Effector memory CD8-positive, alpha-beta T cell (primary cell): ENCODE results near the gene SRSF3.

Source experiments
- ATAC-seq: fragments of 150-1000 bp; cut with Tn5 transposase; replicated peaks from 2 replicates; pipeline ENCODE4 v1.10.0; 2021; ENCODE audit warnings: mild to moderate bottlenecking, moderate library complexity
- DNase-seq, 3 experiments: peaks; one replicate each; pipeline ENCODE4 v3.0.0; 2021
- H3K27ac Mint-ChIP-seq, 2 donors: one replicate each; pipeline ENCODE4 v1.8.0; 2022; ENCODE audit warnings: mild to moderate bottlenecking in 2 of 2, mixed read lengths in 2 of 2, moderate library complexity in 2 of 2
- H3K27me3 Mint-ChIP-seq, 2 donors: one replicate each; pipeline ENCODE4 v1.8.0; 2022; ENCODE audit warnings: mixed read lengths in 2 of 2
- H3K36me3 Mint-ChIP-seq: one replicate; pipeline ENCODE4 v1.8.0; 2022; ENCODE audit warnings: mild to moderate bottlenecking, moderate library complexity, mixed read lengths; ENCODE audit not compliant: insufficient read depth
- H3K4me1 Mint-ChIP-seq, 2 donors: one replicate each; pipeline ENCODE4 v1.8.0; 2022; ENCODE audit warnings: low read depth in 2 of 2, mixed read lengths in 2 of 2
- H3K4me3 Mint-ChIP-seq, 2 donors: one replicate each; pipeline ENCODE4 v1.8.0; 2022; ENCODE audit warnings: mild to moderate bottlenecking in 2 of 2, mixed read lengths in 2 of 2, moderate library complexity in 2 of 2
- H3K9me3 Mint-ChIP-seq, 2 donors: one replicate each; pipeline ENCODE4 v1.8.0; 2022; ENCODE audit warnings: mixed read lengths in 2 of 2

The SRSF3 gene

DNA sequence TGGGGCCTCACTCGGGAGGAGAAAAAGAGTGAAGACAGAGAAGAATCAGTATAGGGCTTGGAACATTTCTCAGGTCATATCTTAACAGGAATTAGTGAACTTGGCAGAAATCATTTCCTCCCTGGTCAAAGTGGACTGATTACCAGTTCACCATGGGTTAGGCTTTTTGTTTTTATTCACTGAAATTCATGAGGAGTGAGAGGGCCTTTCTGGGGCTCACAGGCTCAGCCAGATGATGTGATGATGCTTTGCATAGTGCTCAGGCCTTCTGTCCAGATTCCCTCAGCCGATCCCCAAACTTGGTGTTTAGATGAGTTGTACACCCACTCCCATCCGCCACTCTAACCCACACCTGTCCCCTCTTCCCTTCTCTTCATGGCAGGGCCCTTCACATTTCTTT is 32.5 kb downstream of the SRSF3 start:
- Mint-ChIP-seq H3K27ac (peak overlapping the region in 1 of 2 donors; percentile 2), H3K27me3 (no peaks in the 10 kb centered on the region), H3K4me1 (peaks cover 13 to 14% of the 10 kb centered on the region in 2 donors), H3K36me3 (peaks cover 4% of the 10 kb centered on the region), H3K4me3 (no peak overlapping the region), H3K9me3 (no peaks in the 10 kb centered on the region)
- DNase-seq (no peak), ATAC-seq (no peak)

GRCh38 chr6:36627141-36627540 is 33.0 kb downstream of the SRSF3 start:
- no peak overlapping the region for H3K4me3 Mint-ChIP-seq
- H3K9me3 Mint-ChIP-seq = no peaks in the 10 kb centered on the region
- peaks cover 4% of the 10 kb centered on the region for H3K36me3 Mint-ChIP-seq
- H3K27me3 Mint-ChIP-seq = no peaks in the 10 kb centered on the region
- DNase-seq (no peak), ATAC-seq (no peak)
- peaks cover 13 to 14% of the 10 kb centered on the region in 2 donors for H3K4me1 Mint-ChIP-seq
- peak overlapping the region in 1 of 2 donors; percentile 2 for H3K27ac Mint-ChIP-seq

GRCh38 chr6:36627801-36628246 is 33.7 kb downstream of the SRSF3 start:
- H3K36me3 Mint-ChIP-seq = peaks cover 4% of the 10 kb centered on the region
- peak overlapping the region in 1 of 2 donors; percentile 2 for H3K27ac Mint-ChIP-seq
- H3K27me3 Mint-ChIP-seq = no peaks in the 10 kb centered on the region
- no peak for ATAC-seq
- no peaks in the 10 kb centered on the region for H3K9me3 Mint-ChIP-seq
- H3K4me1 Mint-ChIP-seq = peaks cover 11% of the 10 kb centered on the region in 2 donors
- no peak for DNase-seq
- no peak overlapping the region for H3K4me3 Mint-ChIP-seq

DNA sequence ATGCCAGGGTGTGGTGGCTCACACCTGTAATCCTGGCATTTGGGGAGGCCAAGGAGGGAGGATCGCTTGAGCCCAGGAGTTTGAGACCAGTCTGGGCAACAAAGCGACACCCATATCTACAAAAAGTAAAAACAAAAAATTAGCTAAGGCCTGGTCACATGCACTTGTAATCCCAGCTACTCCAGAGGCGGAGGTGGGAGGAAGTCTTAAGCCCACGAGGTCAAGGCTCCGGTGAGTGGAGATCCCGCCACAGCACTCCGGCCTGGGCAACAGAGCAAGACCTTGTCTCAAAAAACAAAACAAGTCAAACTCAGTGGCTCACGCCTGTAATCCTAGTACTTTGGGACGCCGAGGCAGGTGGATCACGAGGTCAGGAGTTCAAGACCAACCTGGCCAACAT is 35.6 kb downstream of the SRSF3 start:
- no peak overlapping the region for H3K27ac Mint-ChIP-seq
- no peak for ATAC-seq
- H3K27me3 Mint-ChIP-seq = no peaks in the 10 kb centered on the region
- H3K9me3 Mint-ChIP-seq = no peaks in the 10 kb centered on the region
- no peaks in the 10 kb centered on the region for H3K4me1 Mint-ChIP-seq
- peaks cover 4% of the 10 kb centered on the region for H3K36me3 Mint-ChIP-seq
- no peak for DNase-seq
- no peak overlapping the region for H3K4me3 Mint-ChIP-seq

DNA sequence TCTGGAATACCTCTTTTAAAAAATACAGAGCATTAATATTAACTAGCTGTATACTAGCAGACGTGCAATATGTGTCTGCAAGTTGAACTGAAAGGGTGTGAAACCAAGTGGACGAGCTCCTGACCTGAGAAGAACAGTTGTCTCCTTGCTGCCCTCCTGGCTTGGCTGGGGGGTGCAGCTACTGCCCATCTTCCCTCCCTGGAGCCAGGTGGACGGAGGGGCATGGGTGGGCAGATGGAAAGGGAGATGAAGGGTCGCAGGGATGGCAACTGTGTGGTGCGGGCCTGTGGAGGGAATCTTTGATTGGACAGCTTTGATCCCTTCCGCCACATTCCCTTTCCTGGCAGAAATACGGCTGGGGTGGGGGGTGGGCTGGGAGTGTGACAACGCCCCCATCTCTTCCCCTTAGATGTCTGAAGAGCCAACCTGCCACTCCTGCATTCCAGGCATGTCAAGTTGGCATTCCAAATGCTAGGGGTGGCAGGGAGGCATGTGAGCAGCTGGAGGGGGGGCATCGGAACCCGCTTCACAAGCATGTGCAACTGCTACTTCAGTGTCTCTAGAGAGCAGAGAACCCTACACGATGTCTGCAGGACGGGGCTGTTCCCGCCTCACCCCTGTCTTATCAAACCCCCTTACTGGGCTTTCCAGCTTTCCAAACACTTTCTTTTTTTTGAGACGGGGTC is 37.3 kb downstream of the SRSF3 start:
- Mint-ChIP-seq H3K27ac (no peak overlapping the region), H3K9me3 (no peaks in the 10 kb centered on the region), H3K4me1 (no peaks in the 10 kb centered on the region), H3K27me3 (peaks cover 0 to 9% of the 10 kb centered on the region in 2 donors), H3K36me3 (peaks cover under 1% of the 10 kb centered on the region), H3K4me3 (no peak overlapping the region)
- no peak for ATAC-seq
- no peak for DNase-seq

DNA sequence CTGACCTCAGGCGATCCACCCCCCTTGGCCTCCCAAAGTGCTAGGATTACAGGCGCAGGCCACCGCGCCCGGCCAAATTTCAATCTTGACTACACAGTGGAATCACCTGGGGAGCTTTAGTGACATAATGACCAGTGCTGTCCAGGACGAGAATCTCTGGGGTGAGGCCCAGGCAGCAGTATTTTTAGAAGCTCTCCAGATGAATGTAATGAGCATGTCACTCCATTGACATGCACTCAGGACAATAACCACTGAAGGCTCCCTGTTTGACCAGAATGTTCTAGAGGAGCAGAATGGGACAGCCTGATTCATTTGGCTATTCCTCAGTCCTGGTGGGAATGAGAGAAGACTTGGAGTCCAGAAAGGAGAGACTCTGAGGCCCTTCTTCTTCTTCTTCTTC is 39.2 kb downstream of the SRSF3 start:
- Mint-ChIP-seq H3K27ac (no peak overlapping the region), H3K36me3 (no peaks in the 10 kb centered on the region), H3K4me1 (no peaks in the 10 kb centered on the region), H3K4me3 (no peak overlapping the region), H3K9me3 (no peaks in the 10 kb centered on the region), H3K27me3 (peaks cover 0 to 23% of the 10 kb centered on the region in 2 donors)
- ATAC-seq (no peak), DNase-seq (no peak)

- DNase-seq (no peak), ATAC-seq (no peak)
- no peaks in the 10 kb centered on the region for H3K4me1 Mint-ChIP-seq
- H3K4me3 Mint-ChIP-seq = no peak overlapping the region
- H3K36me3 Mint-ChIP-seq = no peaks in the 10 kb centered on the region
- peaks cover 0 to 23% of the 10 kb centered on the region in 2 donors for H3K27me3 Mint-ChIP-seq
- no peak overlapping the region for H3K27ac Mint-ChIP-seq
- no peaks in the 10 kb centered on the region for H3K9me3 Mint-ChIP-seq
Measured at GRCh38 chr6:36633915-36634314, 39.8 kb downstream of the SRSF3 start.

GRCh38 chr6:36634317-36635108 is 40.4 kb downstream of the SRSF3 start:
- Mint-ChIP-seq H3K4me3 (no peak overlapping the region), H3K27ac (no peak overlapping the region), H3K9me3 (no peaks in the 10 kb centered on the region), H3K27me3 (peaks cover 0 to 23% of the 10 kb centered on the region in 2 donors), H3K4me1 (no peaks in the 10 kb centered on the region), H3K36me3 (no peaks in the 10 kb centered on the region)
- ATAC-seq (no peak), DNase-seq (no peak)

DNA sequence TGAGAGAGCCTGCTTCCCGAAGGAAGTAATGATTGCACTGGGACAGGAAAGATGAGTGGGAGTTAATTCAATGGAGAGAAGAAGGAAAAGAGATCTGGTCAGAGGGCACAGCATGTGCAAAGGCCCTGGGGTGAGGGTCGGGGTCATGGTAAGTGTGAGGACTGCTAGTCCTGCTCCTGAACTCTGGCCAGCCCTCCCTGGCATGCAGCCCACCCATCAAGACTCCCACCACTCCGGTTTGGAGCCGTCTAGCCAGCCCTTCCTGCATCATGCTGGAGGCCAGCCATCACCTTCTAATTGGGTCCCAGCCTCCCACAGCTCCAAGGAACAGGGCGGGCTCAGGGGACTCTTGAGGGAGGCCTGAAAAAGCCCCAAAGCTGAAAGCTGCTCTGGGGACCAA is 42.1 kb downstream of the SRSF3 start:
- Mint-ChIP-seq H3K4me3 (no peak overlapping the region), H3K36me3 (no peaks in the 10 kb centered on the region), H3K9me3 (no peaks in the 10 kb centered on the region), H3K27me3 (peaks cover 0 to 23% of the 10 kb centered on the region in 2 donors), H3K4me1 (no peaks in the 10 kb centered on the region), H3K27ac (no peak overlapping the region)
- no peak for DNase-seq
- ATAC-seq = no peak

GRCh38 chr6:36636687-36637418 is 42.7 kb downstream of the SRSF3 start:
- ATAC-seq = no peak
- H3K27ac Mint-ChIP-seq = no peak overlapping the region
- no peaks in the 10 kb centered on the region for H3K9me3 Mint-ChIP-seq
- no peak overlapping the region for H3K4me3 Mint-ChIP-seq
- no peaks in the 10 kb centered on the region for H3K36me3 Mint-ChIP-seq
- H3K4me1 Mint-ChIP-seq = no peaks in the 10 kb centered on the region
- peaks cover 0 to 23% of the 10 kb centered on the region in 2 donors for H3K27me3 Mint-ChIP-seq
- DNase-seq = no peak

GRCh38 chr6:36638579-36638978 is 44.4 kb downstream of the SRSF3 start:
- H3K36me3 Mint-ChIP-seq = no peaks in the 10 kb centered on the region
- no peak overlapping the region for H3K27ac Mint-ChIP-seq
- no peaks in the 10 kb centered on the region for H3K4me1 Mint-ChIP-seq
- no peak for ATAC-seq
- H3K27me3 Mint-ChIP-seq = peaks cover 0 to 23% of the 10 kb centered on the region in 2 donors
- no peak for DNase-seq
- H3K4me3 Mint-ChIP-seq = no peak overlapping the region
- H3K9me3 Mint-ChIP-seq = no peaks in the 10 kb centered on the region

DNA sequence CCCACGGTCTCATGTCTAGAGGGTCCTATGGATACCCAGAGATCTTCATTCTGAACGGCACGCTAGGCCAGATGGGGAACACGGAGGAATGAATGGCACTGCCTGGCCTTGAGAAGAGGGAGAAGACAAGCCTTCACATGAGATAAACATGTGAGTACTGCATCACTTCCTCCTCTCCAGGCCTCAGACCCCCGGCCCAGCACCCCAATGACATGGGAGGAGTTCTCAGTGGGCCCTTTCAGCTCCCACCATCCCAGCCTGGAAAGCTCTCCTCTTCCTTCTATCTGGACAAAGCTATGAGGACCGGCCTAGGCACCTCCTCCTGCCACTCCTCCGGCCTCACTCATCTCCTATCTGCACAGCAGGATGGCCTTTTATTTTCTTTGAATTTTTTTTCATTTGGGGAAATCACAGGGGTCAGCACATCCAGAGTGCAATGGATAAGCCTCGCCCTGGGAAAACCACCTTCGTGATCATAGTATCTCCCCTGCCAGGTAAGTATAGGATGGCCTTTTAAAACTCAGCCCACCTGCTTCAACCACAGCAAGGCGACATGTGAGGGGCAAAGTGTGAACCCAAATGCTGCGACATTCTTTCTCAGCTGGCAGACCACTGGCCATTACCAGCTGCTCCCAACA is 45.1 kb downstream of the SRSF3 start:
- H3K27me3 Mint-ChIP-seq = peaks cover 0 to 23% of the 10 kb centered on the region in 2 donors
- no peak overlapping the region for H3K27ac Mint-ChIP-seq
- no peaks in the 10 kb centered on the region for H3K36me3 Mint-ChIP-seq
- no peak overlapping the region for H3K4me3 Mint-ChIP-seq
- ATAC-seq (no peak), DNase-seq (no peak)
- H3K9me3 Mint-ChIP-seq = no peaks in the 10 kb centered on the region
- H3K4me1 Mint-ChIP-seq = no peaks in the 10 kb centered on the region

GRCh38 chr6:36641543-36641942 is 47.4 kb downstream of the SRSF3 start:
- no peak overlapping the region for H3K27ac Mint-ChIP-seq
- no peaks in the 10 kb centered on the region for H3K4me1 Mint-ChIP-seq
- DNase-seq (no peak), ATAC-seq (no peak)
- no peak overlapping the region for H3K4me3 Mint-ChIP-seq
- no peaks in the 10 kb centered on the region for H3K9me3 Mint-ChIP-seq
- H3K27me3 Mint-ChIP-seq = peaks cover 0 to 13% of the 10 kb centered on the region in 2 donors
- no peaks in the 10 kb centered on the region for H3K36me3 Mint-ChIP-seq
